ENCODE data around the gene SNX21.

DNA sequence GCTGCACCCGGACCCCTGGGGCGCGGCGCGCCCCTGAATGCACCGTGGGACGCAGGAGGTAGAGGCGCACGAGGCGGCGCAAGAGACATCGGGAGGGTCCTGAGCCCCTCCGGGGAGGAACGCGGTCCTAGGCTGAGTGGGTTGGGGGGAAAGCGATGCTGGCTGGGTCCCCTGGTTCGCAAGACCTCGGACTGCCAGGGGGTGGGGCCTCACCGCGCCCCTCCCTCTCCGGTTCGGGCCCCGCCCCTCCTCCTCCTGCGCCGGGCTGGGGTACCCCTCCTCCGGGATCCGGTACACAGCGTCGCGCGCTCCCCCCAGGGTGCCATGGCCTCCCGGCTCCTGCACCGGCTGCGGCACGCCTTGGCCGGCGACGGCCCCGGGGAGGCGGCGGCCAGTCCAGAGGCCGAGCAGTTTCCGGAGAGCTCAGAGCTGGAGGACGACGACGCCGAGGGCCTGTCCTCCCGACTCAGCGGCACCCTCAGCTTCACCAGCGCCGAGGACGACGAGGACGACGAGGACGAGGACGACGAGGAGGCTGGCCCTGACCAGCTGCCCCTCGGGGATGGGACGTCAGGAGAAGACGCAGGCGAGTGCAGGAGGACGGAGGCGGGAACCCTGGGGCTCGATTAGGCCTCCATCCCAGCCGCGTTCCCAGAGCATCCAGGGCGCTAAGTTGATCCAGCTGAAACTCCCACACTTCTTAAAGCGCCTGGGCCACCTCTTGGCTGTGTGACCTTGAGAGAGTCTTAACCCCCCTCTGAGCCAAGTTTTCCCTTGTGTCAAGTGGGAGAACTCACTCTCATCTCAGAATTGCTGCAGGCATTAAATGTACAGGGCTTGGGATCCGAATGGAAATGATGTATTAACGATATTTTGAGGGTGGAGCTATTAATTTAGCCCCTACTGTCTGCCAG lies 541 bp downstream of the SNX21 start:
- TF ChIP-seq, protein P1, sequence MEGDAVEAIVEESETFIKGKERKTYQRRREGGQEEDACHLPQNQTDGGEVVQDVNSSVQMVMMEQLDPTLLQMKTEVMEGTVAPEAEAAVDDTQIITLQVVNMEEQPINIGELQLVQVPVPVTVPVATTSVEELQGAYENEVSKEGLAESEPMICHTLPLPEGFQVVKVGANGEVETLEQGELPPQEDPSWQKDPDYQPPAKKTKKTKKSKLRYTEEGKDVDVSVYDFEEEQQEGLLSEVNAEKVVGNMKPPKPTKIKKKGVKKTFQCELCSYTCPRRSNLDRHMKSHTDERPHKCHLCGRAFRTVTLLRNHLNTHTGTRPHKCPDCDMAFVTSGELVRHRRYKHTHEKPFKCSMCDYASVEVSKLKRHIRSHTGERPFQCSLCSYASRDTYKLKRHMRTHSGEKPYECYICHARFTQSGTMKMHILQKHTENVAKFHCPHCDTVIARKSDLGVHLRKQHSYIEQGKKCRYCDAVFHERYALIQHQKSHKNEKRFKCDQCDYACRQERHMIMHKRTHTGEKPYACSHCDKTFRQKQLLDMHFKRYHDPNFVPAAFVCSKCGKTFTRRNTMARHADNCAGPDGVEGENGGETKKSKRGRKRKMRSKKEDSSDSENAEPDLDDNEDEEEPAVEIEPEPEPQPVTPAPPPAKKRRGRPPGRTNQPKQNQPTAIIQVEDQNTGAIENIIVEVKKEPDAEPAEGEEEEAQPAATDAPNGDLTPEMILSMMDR (IDR thresholded peaks at IDR 0.05; ENCODE audit: low read depth, low read length, poor library complexity, severe bottlenecking) = no peak
- no peak for TF ChIP-seq EZH2phosphoT487 (IDR thresholded peaks at IDR 0.05; ENCODE audit: borderline replicate concordance, low read length)
